Gastroesophageal sphincter (tissue), 4 donors: Measurements from ENCODE around the gene TMEM100. TPM values are rescaled to one million over a fixed set of nuclear protein-coding genes. Genes with fewer than 3 reads are reported as not detected.
A peak's percentile ranks its signal among the peaks of the same experiment; 100 is the strongest.

Source experiments
- ATAC-seq: fragments of 150-250 bp; one replicate; pipeline ENCODE4 v1.9.1; 2016; ENCODE audit warnings: mild to moderate bottlenecking, moderate library complexity
- H3K27ac ChIP-seq, 4 donors: fragments of 200-600 bp; sonication (generic) in 3 of 4; 1 replicate in 3 of 4; 2 replicates in 1 of 4; pipeline ENCODE4 v1.5.1; 2016 to 2019
- H3K27me3 ChIP-seq: fragments of 200-600 bp; sonication (generic); one replicate; pipeline ENCODE4 v1.5.1; 2019
- H3K36me3 ChIP-seq, 2 donors: fragments of 200-600 bp; sonication (generic); one replicate each; pipeline ENCODE4 v1.5.1; 2019; ENCODE audit warnings: control low read depth in 1 of 2
- H3K4me1 ChIP-seq, 3 donors: fragments of 200-600 bp; sonication (generic); 1 replicate in 2 of 3; 2 replicates in 1 of 3; pipeline ENCODE4 v1.5.1; 2016 to 2019; ENCODE audit warnings: control low read depth in 2 of 3
- H3K4me3 ChIP-seq, 2 donors: fragments of 200-600 bp; sonication (generic); one replicate each; pipeline ENCODE4 v1.5.1; 2019; ENCODE audit warnings: mild to moderate bottlenecking in 1 of 2, moderate library complexity in 1 of 2
- H3K9me3 ChIP-seq, 3 donors: fragments of 200-600 bp; sonication (generic); one replicate each; pipeline ENCODE4 v1.5.1; 2017 to 2019; ENCODE audit warnings: control low read depth in 2 of 3
- CTCF ChIP-seq, 4 experiments: fragments of 200-600 bp in 2 of 4; fragments of 450-650 bp in 2 of 4; sonication (generic) in 1 of 4; IDR thresholded peaks; one replicate each; pipeline ENCODE4 v1.5.1; 2017 to 2019; ENCODE audit warnings: antibody characterized with exemption in 4 of 4, mild to moderate bottlenecking in 2 of 4, moderate library complexity in 2 of 4
- EP300 ChIP-seq: sonication (generic); formaldehyde crosslinking; IDR thresholded peaks from one replicate; pipeline ENCODE4 v1.6.1; 2017; ENCODE audit warnings: antibody characterized with exemption, mild to moderate bottlenecking
- POLR2A ChIP-seq, 2 donors: fragments of 450-650 bp; IDR thresholded peaks; one replicate each; pipeline ENCODE4 v1.6.1; 2017; ENCODE audit warnings: antibody characterized with exemption in 2 of 2, mild to moderate bottlenecking in 2 of 2, moderate library complexity in 1 of 2
- POLR2AphosphoS5 ChIP-seq: sonication (generic); formaldehyde crosslinking; IDR thresholded peaks from one replicate; pipeline ENCODE4 v1.6.1; 2017; ENCODE audit warnings: antibody characterized with exemption
- WGBS, 2 donors: methylation state at CpG; one replicate each; pipeline ENCODE4 v1.1.5; 2018; ENCODE audit warnings: low coverage in 1 of 2; 5-methylcytosine and 5-hydroxymethylcytosine counted together
- total RNA-seq, 4 donors: library from RNA; depleted of rRNA; stranded (reverse); fragments of >200 nt; gene quantifications; one replicate each; pipeline ENCODE4 v1.1.0, GENCODE V29; 2016

Gene TMEM100
- total RNA-seq, 4 donors from 2014 or later, result 3.7 to 63.8 (median 10.4) TPM

GRCh38 chr17:55735731-55736405 lies 13.2 kb upstream of the TMEM100 start:
- no peak for ATAC-seq
- Histone ChIP-seq H3K36me3 (no peaks in the 10 kb centered on the region), H3K27ac (no peak overlapping the region), H3K27me3 (no peaks in the 10 kb centered on the region), H3K9me3 (no peaks in the 10 kb centered on the region), H3K4me1 (peaks cover 11 to 46% (median 15%) of the 10 kb centered on the region in 3 donors), H3K4me3 (no peak overlapping the region)
- WGBS, 2 donors, result 26 to 39% methylated on average over 5 of the region's 5 CpGs
- TF ChIP-seq POLR2A (IDR thresholded peaks at IDR 0.05) (no peak), POLR2AphosphoS5 (no peak), CTCF (IDR thresholded peaks at IDR 0.05) (peak; percentile 54 to 85 (median 70)), EP300 (no peak)

GRCh38 chr17:55734128-55734781 lies 11.6 kb upstream of the TMEM100 start:
- no peaks in the 10 kb centered on the region for H3K36me3 ChIP-seq
- no peaks in the 10 kb centered on the region for H3K9me3 ChIP-seq
- no peak overlapping the region for H3K4me3 ChIP-seq
- no peak for ATAC-seq
- WGBS, 2 donors, result 44 to 65% methylated on average over 3 to 4 of the region's 4 CpGs
- no peak for TF ChIP-seq EP300
- no peak for TF ChIP-seq CTCF (IDR thresholded peaks at IDR 0.05)
- no peak for TF ChIP-seq POLR2A (IDR thresholded peaks at IDR 0.05)
- TF ChIP-seq POLR2AphosphoS5, result no peak
- H3K4me1 ChIP-seq, result peaks cover 16 to 62% (median 20%) of the 10 kb centered on the region in 3 donors
- H3K27ac ChIP-seq, result peak overlapping the region in 2 of 4 donors; percentile 6 to 82
- H3K27me3 ChIP-seq, result no peaks in the 10 kb centered on the region

- H3K4me1 ChIP-seq, result peaks cover 16 to 87% (median 20%) of the 10 kb centered on the region in 3 donors
Observed at GRCh38 chr17:55731586-55732250, 9.1 kb upstream of the TMEM100 start.

GRCh38 chr17:55730808-55731207 lies 8.1 kb upstream of the TMEM100 start:
- Histone ChIP-seq H3K27me3 (no peaks in the 10 kb centered on the region), H3K4me3 (peak overlapping the region; percentile 14 to 38), H3K9me3 (no peaks in the 10 kb centered on the region), H3K4me1 (peaks cover 20 to 95% (median 25%) of the 10 kb centered on the region in 3 donors), H3K36me3 (no peaks in the 10 kb centered on the region), H3K27ac (peak overlapping the region; percentile 63 to 83 (median 81))
- no peak for ATAC-seq
- 7 to 31% methylated on average over 2 to 3 of the region's 3 CpGs for WGBS, 2 donors
- TF ChIP-seq POLR2AphosphoS5, result peak; percentile 83
- TF ChIP-seq POLR2A (IDR thresholded peaks at IDR 0.05), result no peak

More at GRCh38 chr17:55731586-55732250, 9.1 kb upstream of the TMEM100 start:
- 24 to 30% methylated on average over 5 to 10 of the region's 10 CpGs for WGBS, 2 donors
- Histone ChIP-seq H3K36me3 (no peaks in the 10 kb centered on the region), H3K27ac (peak overlapping the region; percentile 63 to 83 (median 81)), H3K27me3 (no peaks in the 10 kb centered on the region), H3K4me3 (peak overlapping the region; percentile 22 to 38), H3K9me3 (no peaks in the 10 kb centered on the region)
- ATAC-seq, result peak; percentile 85
- peak; percentile 74 for TF ChIP-seq POLR2AphosphoS5
- TF ChIP-seq EP300, result no peak
- no peak for TF ChIP-seq CTCF (IDR thresholded peaks at IDR 0.05)
- TF ChIP-seq POLR2A (IDR thresholded peaks at IDR 0.05), result peak in 1 of 2 donors; percentile 29

- no peak for TF ChIP-seq POLR2AphosphoS5
- no peak for TF ChIP-seq EP300
- no peak for TF ChIP-seq POLR2A (IDR thresholded peaks at IDR 0.05)
- TF ChIP-seq CTCF (IDR thresholded peaks at IDR 0.05), result no peak
- H3K27ac ChIP-seq, result peak overlapping the region; percentile 63 to 83 (median 81)
- H3K4me3 ChIP-seq, result peak overlapping the region; percentile 14 to 38
- WGBS, 2 donors, result 0 to 6% methylated on average over 1 of the region's 1 CpG
- no peaks in the 10 kb centered on the region for H3K27me3 ChIP-seq
- no peaks in the 10 kb centered on the region for H3K36me3 ChIP-seq
- no peak for ATAC-seq
- H3K4me1 ChIP-seq, result peaks cover 20 to 93% (median 25%) of the 10 kb centered on the region in 3 donors
- no peaks in the 10 kb centered on the region for H3K9me3 ChIP-seq
Observed at GRCh38 chr17:55730380-55730779, 7.7 kb upstream of the TMEM100 start.
